AG09319 (cell line): ENCODE measurements around the gene ETFA.
A peak's percentile ranks its signal among the peaks of the same experiment; 100 is the strongest.

Experiments used
- DNase-seq: peaks from one replicate; pipeline ENCODE4 v3.0.0-alpha.2; 2010; ENCODE audit warnings: low read depth; ENCODE audit errors: extremely low read depth
- TF ChIP-seq, protein P1 (sequence below): IDR thresholded peaks from 2 replicates; pipeline ENCODE4 v1.5.1; 2011; ENCODE audit warnings: low read depth, mild to moderate bottlenecking, inconsistent platforms, low read length, moderate library complexity

ETFA gene

DNA sequence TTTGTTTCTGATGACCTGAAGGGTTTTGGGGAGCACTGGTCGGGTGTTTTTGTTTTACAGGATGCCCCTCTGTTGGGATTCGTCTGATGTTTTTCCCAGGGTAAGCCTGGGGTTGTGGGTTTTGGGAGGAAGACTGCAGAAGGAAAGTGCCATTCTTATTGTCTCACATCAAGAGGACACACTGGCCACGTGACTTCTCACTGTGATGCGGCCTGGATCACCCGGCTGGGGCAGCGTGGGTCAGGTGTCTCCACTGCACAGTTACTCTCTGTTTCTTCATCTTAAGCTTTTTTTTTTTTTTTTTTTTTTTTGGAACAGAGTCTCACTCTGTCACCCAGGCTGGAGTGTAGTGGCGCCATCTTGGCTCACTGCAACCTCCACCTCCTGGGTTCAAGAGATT lies 130.9 kb downstream of the ETFA start:
- TF ChIP-seq, protein P1, sequence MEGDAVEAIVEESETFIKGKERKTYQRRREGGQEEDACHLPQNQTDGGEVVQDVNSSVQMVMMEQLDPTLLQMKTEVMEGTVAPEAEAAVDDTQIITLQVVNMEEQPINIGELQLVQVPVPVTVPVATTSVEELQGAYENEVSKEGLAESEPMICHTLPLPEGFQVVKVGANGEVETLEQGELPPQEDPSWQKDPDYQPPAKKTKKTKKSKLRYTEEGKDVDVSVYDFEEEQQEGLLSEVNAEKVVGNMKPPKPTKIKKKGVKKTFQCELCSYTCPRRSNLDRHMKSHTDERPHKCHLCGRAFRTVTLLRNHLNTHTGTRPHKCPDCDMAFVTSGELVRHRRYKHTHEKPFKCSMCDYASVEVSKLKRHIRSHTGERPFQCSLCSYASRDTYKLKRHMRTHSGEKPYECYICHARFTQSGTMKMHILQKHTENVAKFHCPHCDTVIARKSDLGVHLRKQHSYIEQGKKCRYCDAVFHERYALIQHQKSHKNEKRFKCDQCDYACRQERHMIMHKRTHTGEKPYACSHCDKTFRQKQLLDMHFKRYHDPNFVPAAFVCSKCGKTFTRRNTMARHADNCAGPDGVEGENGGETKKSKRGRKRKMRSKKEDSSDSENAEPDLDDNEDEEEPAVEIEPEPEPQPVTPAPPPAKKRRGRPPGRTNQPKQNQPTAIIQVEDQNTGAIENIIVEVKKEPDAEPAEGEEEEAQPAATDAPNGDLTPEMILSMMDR: no peak
- no peak for DNase-seq

DNA sequence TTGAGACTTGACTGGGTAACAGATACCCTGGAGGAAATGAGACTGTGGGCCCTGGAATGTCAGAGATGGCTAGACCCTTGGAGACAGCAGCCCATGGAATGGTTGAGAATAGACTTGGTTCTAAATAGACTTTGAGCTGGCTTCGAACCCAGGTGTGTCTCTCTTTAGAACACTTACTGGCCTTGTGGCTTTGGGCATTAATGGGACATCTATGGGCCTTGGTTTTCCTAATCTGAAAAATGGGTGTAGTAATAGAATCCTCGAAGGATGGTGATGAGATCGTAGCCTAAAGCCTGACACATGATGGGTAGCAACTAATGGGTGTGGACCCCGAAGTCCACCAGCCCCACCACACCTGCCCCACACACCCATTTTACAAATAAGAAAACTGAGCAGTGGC lies 132.2 kb downstream of the ETFA start:
- DNase-seq: no peak
- TF ChIP-seq, protein P1: no peak

DNA sequence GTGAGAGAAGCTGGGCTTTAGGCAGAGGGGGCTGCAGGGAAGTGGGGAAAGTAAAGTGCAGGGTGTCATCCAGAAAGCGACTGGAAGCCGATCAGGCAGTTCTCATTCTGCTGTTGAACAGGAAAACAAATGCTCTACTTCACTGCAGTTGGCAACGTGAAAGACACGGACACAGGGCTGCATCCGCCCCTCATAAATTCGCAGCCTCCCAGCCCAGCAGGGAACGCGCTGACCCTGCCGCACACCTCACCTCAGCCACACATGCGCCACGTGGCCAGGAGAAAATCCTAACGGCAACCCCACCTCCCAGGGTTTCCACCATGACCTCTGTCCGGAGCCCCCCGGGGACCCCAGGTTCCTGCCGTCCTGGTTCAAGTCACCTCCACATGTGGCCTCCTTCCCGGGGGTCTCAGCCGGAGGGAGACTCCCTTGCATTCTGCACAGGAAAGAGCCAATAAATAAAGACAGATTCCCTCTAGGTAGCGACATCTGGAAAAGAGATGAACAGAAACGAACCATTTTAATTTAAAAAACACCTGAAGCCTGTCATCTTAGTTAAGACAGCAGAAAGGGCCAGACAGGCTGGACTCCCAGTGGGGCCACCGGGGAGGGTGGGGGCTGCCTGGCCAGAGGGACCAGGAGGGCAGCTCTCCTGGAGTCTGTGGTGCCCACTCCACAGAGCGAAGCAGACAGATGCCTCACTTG lies 132.8 kb downstream of the ETFA start:
- DNase-seq: no peak
- TF ChIP-seq, protein P1: no peak

DNA sequence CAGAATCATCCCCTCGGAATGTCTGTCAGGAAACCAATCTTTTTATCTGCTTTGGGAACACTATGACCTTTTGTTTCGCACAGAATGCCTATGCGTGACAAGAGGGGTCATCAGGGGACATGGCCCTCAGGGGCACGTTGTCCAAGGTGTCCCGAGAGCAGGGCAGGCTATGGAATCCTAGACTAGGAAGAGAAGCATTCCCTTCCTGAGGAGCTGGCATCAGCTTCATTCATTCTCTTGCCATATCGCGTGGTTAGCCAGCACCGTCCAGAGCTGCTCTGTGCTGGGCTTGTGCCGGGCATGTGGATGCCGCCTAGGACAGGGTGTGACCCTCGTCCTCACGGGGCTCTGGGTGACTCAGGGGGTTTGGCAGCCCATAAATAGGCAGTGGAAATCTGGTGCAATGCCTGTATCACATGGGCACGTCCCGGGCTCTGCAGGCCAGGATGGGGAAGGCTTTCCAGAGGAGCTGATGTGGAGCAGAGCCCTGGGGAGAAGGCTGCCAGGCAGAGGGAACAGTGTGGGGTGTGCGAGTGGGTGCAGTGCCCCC lies 133.7 kb downstream of the ETFA start:
- TF ChIP-seq, protein P1: no peak
- peak; percentile 48 for DNase-seq

DNA sequence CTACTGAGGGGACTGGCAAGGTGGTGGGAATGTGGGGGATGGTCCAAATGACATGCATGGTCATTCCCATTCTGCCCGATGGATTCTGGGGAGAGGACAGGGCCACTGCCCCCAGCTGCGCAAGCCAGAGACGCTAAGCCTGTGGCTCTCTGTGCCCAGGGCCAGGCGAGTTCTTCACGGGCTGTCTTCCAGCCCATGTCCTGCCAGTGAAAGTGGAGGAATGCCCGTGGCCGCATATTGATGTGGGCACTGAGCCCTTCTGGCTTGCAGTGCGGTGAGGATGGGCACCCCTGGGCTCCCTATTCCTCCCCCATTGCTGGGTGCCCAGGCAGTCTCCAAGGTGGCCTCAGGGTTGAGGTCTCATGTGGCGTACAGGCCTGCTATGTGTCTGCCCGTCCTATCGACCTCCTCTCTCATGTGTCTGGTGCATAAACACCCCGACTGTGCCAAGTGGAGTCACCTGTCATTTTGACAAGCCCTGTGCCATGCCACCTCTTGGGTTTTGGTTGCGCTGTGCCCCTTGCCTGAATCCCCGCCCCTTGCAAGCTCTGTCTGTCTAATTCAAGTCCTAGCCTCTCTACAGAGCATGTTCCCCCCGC lies 134.7 kb downstream of the ETFA start:
- DNase-seq: no peak
- TF ChIP-seq, protein P1: no peak

DNA sequence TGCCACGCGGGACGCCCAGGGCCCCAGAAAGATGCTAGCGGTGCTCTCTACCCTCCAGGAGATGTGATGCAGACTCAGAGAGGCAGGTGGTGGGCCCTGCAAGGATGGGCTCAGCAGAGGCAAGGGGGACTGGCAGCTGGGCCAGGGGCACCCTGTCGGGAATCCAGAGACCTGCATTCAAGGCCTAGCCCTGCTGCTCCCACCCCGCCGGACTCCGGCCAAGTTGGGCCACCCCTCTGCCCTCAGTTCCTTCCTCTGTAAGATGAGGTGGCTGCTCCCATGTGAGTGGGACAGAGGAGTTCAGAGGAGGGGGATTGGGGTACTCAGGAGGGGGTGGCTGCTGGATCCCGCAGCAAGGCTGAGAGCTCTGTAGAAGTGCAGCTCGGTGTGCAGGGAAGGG lies 135.2 kb downstream of the ETFA start:
- DNase-seq: no peak
- TF ChIP-seq, protein P1: no peak

DNA sequence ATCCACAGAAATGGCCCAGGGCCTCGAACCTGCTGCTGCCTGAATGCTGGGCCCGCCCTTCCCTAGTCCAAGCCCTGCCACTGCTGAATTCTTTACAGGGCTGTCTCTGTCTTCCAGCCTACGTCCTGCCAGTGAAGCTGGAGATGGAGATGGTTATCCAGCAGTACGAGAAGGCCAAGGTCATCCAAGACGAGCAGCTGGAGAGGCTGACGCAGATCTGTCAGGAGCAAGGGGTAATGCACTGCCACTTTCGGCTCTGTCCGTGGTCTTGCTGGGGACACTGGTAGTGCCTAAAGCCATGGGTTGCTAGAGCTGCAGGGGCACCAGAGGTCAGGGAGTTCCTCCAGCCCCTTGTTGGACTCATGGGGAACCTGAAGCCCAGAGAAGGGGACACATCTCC lies 135.8 kb downstream of the ETFA start:
- TF ChIP-seq, protein P1: no peak
- DNase-seq: no peak
